GM20431 (cell line): ENCODE data around the gene APOL3.
"Not testable (repeated sequence)": the region's sequence is repeated elsewhere in the genome, so short reads cannot be mapped to it uniquely, and the experiment has no call there.

ENCODE experiments used
- in situ Hi-C: fragments of 300-500 bp; cut with MseI, MboI; formaldehyde crosslinking; loops from one replicate; pipeline ENCODE4 v1.15.0; 2020; ENCODE audit warnings: low sequenced_read_pairs; ENCODE audit not compliant: unreplicated experiment

APOL3 gene

GRCh38 chr22:36194385-36194784, 33.8 kb upstream of the APOL3 start:
- in situ Hi-C loops = loop anchor here (10.0 kb wide), 1 partner anchor 80 kb away; no protein-coding TSS in a partner anchor

- in situ Hi-C loops = loop anchor here (10.0 kb wide), 1 partner anchor 81 kb away; no protein-coding TSS in a partner anchor
Observed at GRCh38 chr22:36193577-36193976, 33.0 kb upstream of the APOL3 start.

- in situ Hi-C loops = loop anchor here (10.0 kb wide), 1 partner anchor 82 kb away; no protein-coding TSS in a partner anchor
Observed at GRCh38 chr22:36193171-36193570, 32.6 kb upstream of the APOL3 start.

- in situ Hi-C loops = loop anchor here (10.0 kb wide), 1 partner anchor 82 kb away; no protein-coding TSS in a partner anchor
Observed at GRCh38 chr22:36192542-36192941, 32.0 kb upstream of the APOL3 start.

GRCh38 chr22:36191106-36191836, 30.7 kb upstream of the APOL3 start:
- in situ Hi-C loops = loop anchor here (10.0 kb wide), 1 partner anchor 84 kb away; no protein-coding TSS in a partner anchor

- in situ Hi-C loops = not testable (repeated sequence)
Observed at GRCh38 chr22:36187862-36188261, 27.3 kb upstream of the APOL3 start.

GRCh38 chr22:36185828-36186624, 25.5 kb upstream of the APOL3 start:
- in situ Hi-C loops = no loop called here

GRCh38 chr22:36184433-36185025, 24.0 kb upstream of the APOL3 start:
- in situ Hi-C loops = no loop called here

- in situ Hi-C loops = no loop called here
Observed at GRCh38 chr22:36183446-36183845, 22.9 kb upstream of the APOL3 start.

GRCh38 chr22:36182857-36183256, 22.3 kb upstream of the APOL3 start:
- in situ Hi-C loops = no loop called here

- in situ Hi-C loops = no loop called here
Observed at GRCh38 chr22:36182056-36182455, 21.5 kb upstream of the APOL3 start.

- in situ Hi-C loops = no loop called here
Observed at GRCh38 chr22:36180928-36181327, 20.4 kb upstream of the APOL3 start.

- in situ Hi-C loops = no loop called here
Observed at GRCh38 chr22:36180038-36180880, 19.7 kb upstream of the APOL3 start.

- in situ Hi-C loops = no loop called here
Observed at GRCh38 chr22:36177160-36177559, 16.6 kb upstream of the APOL3 start.

- in situ Hi-C loops = no loop called here
Observed at GRCh38 chr22:36175892-36176291, 15.3 kb upstream of the APOL3 start.

GRCh38 chr22:36171941-36172340, 11.4 kb upstream of the APOL3 start:
- in situ Hi-C loops = no loop called here

GRCh38 chr22:36166518-36167220, 6.1 kb upstream of the APOL3 start:
- in situ Hi-C loops = no loop called here

- in situ Hi-C loops = no loop called here
Observed at GRCh38 chr22:36166086-36166485, 5.5 kb upstream of the APOL3 start.

- in situ Hi-C loops = no loop called here
Observed at GRCh38 chr22:36165141-36165540, 4.6 kb upstream of the APOL3 start.
